MM.1S (cell line): ENCODE results near the gene RNF224.

Experiments
- EZH2phosphoT487 ChIP-seq: fragments of 300-600 bp; sonication (generic); IDR thresholded peaks from 2 replicates; pipeline ENCODE4 v1.6.1; 2018; ENCODE audit warnings: antibody characterized with exemption, low read length
- TF ChIP-seq, protein P1 (sequence below): fragments of 300-600 bp; sonication (generic); IDR thresholded peaks from 2 replicates; pipeline ENCODE4 v1.5.1; 2016; ENCODE audit warnings: antibody characterized with exemption, low read length, mixed read lengths

DNA sequence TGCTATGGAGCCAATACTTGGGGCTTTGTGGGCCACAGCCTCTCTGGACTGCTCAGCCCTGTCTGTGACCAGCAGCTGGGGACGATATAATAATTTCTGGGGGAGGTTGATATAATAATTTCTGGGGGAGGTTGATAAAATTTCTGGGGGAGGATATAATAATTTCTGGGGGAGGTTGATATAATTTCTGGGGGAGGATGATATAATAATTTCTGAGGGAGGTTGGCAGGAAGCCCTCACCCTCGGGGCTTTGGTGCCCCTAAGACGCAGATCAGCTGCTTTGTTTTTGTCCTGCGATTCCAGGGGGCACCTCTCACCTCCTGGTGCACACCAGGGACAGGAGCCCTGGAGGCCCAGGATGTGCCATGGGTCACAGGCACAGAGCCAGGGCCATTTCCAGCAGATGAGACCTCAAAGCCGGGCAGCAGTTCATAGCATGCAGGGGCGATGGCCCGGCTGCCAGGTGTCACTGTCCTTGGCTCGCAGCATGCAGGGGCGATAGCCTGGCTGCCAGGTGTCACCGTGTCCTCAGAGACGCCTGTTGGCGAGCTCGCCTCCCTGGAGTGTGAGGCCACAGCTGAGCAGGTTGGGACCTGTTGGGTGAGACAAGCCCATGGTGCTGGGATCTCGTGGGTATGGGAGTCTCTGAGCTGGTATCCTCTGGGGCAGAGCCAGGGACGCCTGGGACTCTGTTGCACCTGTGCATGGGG lies 46.5 kb downstream of the RNF224 start:
- TF ChIP-seq, protein P1, sequence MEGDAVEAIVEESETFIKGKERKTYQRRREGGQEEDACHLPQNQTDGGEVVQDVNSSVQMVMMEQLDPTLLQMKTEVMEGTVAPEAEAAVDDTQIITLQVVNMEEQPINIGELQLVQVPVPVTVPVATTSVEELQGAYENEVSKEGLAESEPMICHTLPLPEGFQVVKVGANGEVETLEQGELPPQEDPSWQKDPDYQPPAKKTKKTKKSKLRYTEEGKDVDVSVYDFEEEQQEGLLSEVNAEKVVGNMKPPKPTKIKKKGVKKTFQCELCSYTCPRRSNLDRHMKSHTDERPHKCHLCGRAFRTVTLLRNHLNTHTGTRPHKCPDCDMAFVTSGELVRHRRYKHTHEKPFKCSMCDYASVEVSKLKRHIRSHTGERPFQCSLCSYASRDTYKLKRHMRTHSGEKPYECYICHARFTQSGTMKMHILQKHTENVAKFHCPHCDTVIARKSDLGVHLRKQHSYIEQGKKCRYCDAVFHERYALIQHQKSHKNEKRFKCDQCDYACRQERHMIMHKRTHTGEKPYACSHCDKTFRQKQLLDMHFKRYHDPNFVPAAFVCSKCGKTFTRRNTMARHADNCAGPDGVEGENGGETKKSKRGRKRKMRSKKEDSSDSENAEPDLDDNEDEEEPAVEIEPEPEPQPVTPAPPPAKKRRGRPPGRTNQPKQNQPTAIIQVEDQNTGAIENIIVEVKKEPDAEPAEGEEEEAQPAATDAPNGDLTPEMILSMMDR, result no peak
- TF ChIP-seq EZH2phosphoT487, result no peak
